Stimulated activated CD4-positive, alpha-beta T cell treated with anti-CD3 and anti-CD28 coated beads, Interleukin-12 subunit alpha, Interleukin-12 subunit beta, amount 100 ng/mL, for 48 hours (primary cell): ENCODE results near the gene KCNJ4.
"Not testable (repeated sequence)": the region's sequence is repeated elsewhere in the genome, so short reads cannot be mapped to it uniquely, and the experiment has no call there.

Source experiments
- DNase-seq, 3 donors: peaks; one replicate each; pipeline ENCODE4 v3.0.0-alpha.2; 2020; ENCODE audit warnings: low read depth in 2 of 3, low spot score in 1 of 3

Gene KCNJ4

DNA sequence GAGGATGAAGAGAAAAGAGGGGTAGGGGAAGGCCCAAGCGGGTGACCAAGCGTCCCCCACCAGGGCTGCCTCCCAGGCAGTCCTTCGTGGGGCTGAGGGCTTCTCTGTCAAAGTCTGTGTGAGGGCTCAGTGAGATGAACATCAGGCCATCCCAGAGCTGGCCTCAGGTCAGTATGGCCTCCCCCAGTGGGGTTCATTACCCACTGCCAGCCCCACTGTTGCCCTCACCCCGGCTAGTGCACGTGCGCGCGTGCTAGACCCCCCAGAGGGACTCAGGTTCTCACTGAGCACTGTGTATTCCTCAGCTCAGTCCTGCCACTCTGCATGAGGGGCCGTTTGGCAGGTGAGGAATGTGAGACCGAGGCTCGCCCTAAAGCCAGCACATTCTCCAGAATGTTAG lies 16.2 kb upstream of the KCNJ4 start:
- DNase-seq, result no peak

DNA sequence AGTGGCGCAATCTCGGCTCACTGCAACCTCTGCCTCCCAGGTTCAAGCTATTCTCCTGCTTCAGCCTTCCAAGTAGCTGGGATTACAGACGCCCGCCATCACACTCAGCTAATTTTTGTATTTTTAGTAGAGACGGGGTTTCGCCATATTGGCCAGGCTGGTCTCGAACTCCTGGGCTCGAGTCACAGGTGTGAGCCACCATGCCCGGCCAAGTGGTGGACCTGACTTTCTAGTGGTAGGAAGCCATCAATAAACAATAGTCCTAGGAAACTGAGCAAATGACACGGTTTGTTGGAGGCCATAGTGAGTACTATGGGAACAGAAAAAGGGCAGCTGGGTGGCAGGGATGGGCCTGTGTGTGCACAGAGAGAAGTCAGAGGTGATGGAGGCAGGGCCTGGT lies 15.2 kb upstream of the KCNJ4 start:
- not testable (repeated sequence) for DNase-seq

DNA sequence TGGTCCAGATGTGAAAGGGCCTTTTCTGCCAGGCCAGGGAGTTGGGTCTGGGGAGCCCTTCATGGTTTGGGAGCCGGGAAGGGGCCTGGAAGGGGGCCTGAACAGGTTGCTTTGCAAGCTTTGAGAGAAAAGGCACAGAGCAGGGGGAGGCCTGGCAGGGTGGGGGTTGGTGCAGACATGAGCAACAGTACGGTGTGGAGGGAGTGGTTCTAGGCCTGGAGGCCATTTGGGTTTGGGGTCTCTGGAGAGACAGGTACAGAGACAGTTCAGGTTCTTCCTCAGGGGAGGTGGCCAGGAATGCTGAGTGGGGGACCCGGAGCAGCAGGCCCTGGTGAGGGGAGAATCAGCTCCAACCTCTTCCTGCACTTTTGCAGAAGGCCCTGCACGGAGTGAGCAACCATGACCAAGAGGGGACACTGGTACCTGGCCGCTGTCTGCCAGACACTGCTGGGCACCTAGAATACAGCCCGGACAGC lies 14.3 kb upstream of the KCNJ4 start:
- DNase-seq, result no peak

DNA sequence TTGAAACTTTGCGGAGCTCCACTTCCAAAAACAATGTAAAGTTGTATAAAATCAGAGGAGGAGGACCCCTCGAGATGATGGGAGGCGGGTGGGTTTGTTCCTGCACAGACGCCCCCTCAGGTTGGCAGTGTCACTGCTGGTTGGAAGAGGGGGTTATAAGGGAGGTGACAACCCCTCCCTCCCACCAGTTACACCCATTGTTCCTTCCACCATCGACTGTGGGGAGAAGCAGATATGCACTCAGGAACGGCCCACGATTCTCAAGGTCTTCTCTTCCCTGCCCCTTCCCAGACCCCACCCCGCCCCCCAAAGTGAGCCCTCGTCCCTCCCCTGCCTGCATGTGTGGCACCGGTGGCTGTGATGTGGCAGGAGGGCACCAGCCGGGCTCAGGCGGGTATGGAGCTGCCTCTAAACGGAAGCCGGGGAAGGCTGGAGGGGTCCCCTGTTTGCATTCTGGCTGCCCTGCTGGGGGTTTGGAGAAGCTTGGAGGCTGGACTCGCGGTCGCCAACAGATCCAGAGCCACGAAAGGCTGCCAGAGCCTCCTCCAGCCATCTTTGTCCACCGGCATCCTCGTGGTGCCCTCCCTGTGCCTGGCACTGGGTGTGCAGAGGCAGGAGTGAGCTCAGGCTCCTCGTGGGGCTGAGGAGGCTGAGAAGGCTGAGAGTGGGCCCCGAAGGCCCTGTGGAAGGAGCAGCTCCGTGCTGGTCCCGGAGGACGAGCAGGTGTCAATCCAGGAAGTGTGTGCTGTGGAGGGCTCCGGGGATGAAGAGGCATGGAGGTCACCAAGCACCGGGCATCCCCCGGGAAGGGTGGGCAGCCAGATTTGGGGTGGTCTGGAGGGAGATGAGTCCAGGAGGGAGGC lies 13.7 kb upstream of the KCNJ4 start:
- DNase-seq, result no peak

DNA sequence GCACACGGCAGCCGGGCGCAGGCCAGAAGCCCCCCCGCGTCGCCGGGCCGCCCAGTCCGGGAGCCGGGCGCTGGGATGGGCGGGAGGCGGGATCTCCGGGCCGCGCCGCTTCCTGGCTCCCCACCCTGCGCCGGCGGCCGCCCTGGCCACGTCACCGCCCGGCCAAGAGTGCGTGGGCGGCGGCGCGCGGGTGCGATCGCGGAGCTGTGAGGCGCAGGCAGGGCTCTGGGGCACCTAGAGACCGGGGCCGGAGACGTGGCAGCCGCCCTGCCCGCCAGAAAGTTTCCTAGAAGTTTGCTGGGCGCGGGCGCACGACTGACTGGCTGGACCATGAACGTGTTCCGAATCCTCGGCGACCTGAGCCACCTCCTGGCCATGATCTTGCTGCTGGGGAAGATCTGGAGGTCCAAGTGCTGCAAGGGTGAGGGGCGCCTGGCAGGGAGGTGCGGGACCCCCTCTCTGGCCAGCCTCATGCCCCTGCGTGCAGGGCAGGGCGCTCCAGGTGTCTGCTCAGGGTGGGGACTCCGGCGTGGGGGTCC lies 13.0 kb upstream of the KCNJ4 start, which contains the start of gene KDELR3:
KDELR3 (plus strand) TSS at position 193 of the 539 bp plus-strand sequence; CDS start at position 331, 138 bp downstream.
- DNase-seq, result peak; percentile 30 to 58 (median 39)

GRCh38 chr22:38467438-38467903 lies 12.5 kb upstream of the KCNJ4 start:
- DNase-seq, result no peak

- DNase-seq, result no peak
These were observed 10.9 kb upstream of the KCNJ4 start for GRCh38 chr22:38465673-38466490.

GRCh38 chr22:38464992-38465672 lies 10.1 kb upstream of the KCNJ4 start:
- DNase-seq, result no peak

- no peak for DNase-seq
These were observed 8.2 kb upstream of the KCNJ4 start for GRCh38 chr22:38462960-38463784.

DNA sequence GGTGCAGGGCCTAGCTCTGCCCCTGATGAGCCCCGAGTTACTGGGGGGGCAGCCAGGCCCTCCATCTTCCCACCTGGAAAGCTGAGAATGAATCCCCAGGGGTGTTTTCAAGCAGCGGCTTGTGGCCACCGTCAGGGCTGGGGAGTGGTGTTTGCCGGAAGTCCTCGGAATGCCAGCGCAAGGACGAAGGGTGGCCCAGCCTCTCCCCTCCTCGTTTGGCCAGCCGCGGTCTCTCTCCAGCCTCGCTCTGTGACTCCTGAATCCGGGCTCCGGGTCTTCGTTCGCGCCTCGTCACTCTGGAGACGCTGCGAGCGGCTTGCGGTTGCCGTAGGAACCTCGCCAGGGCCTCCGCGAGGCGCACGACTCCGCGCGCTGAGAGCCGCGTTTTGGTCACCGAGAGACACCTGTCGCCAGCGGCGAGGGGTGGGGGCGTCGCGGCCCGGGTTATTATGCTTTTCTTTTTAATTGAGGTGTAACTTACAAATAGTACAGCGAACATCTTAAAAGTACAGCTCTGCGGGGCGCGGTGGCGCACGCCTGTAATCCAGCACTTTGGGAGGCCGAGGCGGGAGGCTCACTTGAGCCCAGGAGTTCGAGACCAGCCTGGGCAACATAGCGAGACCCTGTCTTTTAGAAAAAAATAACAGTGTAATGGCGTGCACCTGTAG lies 6.5 kb upstream of the KCNJ4 start:
- peak; percentile 49 to 66 (median 50) for DNase-seq

DNA sequence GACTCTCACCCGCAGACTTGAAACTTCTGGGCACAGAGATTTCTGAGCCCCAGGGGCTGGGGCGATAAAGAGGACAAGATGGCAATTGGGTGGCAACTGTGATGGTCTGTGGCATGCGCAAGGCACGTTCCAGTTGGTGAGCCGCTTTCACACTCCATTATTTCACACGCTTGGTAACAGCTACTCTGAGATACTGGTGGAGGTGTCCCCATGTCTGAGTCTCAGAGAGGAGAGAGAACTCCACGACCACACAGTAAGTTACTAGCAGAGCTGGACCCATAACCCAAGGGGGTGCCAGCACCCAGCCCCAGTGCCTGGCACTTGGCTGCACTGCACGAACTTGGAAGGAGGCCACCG lies 6.0 kb upstream of the KCNJ4 start:
- no peak for DNase-seq

DNA sequence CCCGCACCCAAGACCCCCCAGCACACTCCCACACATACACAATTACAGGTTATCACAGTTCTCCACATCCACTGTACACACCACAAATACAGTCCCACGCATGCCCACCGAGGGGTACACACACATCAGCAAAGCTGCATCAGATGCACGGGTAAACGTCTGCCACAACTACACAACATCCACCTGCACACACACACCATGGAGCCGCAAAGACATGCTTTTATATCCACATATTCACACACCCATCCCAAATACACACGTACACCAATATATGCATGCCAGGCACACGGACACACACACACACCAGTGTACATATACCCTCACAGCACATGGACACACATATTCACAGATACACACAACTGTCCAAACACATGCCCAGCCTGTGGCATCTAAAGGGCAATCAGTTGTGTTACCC lies 5.4 kb upstream of the KCNJ4 start:
- no peak for DNase-seq

- DNase-seq, result no peak
These were observed 2.1 kb upstream of the KCNJ4 start for GRCh38 chr22:38456841-38457699.

DNA sequence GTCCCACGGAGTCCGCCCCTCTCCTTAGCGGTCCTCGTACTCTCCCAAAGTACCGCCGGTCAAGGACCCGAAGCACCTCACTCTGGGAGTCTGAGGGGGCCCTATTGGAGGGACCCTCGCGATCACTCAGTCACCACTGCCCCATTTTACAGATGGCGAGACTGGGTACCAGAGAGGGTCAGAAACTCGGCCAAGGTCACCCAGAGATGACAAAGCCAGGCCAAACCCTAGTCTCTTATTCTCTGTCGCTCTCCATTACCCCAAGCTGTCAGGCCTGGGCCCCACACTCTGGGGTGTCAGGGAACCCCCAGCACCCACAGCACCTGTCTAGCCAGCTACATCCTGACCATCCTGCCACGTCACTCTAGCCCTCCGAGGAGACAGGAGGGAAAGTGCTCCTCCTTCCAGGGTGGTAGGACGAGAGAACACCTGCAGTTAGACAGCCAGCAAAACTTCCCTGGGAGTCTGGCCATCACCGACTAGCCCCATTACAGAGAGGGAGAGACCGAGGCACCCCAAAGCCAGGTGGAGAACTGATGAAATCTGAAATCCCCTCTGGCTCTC lies 1.4 kb upstream of the KCNJ4 start:
- no peak for DNase-seq

DNA sequence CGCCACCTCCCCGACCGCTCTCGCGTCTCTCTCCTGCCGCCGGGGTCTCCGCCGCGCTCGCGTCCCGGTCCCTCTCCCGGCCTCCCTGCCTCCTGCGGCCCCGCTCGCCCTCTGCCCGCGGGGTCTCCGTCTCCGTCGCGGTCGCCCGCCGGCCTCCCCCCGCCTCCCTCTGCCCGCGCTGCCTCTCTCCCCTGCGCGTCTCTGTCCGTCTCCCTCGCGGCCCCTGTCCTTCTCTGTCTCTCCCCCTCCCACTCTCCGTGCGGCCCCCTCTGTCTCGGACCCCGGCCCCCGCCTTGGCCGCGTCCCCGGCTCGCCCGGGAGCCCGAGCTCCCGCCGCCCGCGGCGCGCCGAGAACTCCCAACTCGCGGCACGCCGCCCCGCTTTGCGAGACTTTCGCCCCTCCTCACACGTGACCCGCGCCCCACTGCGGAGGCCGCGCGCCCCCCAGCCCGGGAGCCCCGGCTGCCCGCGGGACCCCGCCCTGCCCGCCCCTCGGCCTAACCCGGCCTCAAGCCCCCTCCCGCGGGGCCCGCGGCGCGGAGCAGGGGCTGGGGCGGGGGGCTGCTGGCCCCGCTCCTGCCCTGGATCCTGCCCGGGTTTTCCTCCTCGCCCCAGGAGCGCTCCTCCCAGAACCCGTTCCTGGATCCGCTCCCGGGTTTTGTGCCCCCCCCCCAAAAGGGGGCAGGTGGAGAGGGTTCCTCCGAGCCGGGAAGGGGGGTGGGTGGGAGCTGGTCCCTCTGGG lies 702 bp upstream of the KCNJ4 start:
- no peak for DNase-seq

DNA sequence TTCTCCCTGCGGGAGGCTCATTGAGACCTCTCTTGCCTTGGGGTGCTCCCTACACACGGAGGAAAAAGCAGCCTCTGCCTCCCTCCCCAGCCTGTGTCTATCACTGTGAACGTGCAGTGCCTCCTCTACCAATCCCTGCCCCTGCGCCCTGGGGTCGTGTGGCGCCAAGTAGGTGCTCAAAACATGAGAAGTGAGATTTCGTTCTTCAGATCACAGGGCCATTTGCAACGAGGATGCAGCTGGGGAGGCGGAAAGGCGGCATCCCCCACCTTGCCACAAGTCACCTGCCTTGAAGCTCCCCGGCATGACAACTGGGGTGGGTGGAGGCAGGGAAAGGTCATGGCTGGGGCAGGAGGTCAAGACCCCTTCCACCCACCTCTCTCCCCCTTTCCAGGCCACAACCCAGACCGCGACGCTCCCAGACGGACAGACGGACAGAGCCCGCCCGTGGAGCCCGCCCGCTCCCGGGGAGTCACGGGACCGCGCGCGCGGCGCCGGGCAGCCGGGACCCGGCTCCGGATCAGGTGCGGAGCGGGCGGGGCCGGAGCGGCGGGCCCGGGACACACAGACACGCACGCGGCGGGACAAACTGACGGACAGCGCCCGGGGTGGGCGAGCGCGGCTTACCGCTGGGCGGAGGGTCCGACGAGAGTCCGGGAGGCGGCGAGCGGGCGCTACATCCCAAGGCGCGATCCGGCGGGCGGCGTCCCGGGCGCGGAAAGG lies 485 bp downstream of the KCNJ4 start:
- DNase-seq, result no peak

DNA sequence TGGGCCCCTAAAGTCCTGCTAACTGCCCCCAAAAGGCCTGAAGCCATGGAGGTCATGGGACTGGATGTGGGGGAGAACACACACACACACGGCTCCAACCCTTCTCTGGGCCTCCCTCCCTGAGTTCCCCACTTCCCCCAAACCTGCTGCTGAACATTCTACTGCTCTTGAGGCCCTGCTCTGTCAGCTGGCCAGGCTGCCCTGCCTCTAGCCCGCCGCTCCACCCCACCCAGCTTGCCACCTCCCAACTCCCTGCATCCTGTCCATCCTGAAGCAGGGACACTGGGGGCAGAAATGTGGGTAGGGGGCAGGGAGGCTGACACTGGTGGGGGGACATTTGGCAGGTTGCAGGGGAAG lies 1.0 kb downstream of the KCNJ4 start:
- DNase-seq, result no peak
